ENCODE measurements around the gene AQP10. TPM values are rescaled to one million over a fixed set of nuclear protein-coding genes. Genes with fewer than 3 reads are reported as not detected.

Gene AQP10
- polyA plus RNA-seq, 1 experiment: not detected

GRCh38 chr1:154352245-154352580 is 31.3 kb downstream of the AQP10 start:
- DNase-seq (ENCODE audit: low read depth, low spot score): no peak
- H3K27ac ChIP-seq (ENCODE audit: low read depth, low read length): no peak overlapping the region

GRCh38 chr1:154352581-154353459 is 31.9 kb downstream of the AQP10 start:
- TF ChIP-seq, protein P1, sequence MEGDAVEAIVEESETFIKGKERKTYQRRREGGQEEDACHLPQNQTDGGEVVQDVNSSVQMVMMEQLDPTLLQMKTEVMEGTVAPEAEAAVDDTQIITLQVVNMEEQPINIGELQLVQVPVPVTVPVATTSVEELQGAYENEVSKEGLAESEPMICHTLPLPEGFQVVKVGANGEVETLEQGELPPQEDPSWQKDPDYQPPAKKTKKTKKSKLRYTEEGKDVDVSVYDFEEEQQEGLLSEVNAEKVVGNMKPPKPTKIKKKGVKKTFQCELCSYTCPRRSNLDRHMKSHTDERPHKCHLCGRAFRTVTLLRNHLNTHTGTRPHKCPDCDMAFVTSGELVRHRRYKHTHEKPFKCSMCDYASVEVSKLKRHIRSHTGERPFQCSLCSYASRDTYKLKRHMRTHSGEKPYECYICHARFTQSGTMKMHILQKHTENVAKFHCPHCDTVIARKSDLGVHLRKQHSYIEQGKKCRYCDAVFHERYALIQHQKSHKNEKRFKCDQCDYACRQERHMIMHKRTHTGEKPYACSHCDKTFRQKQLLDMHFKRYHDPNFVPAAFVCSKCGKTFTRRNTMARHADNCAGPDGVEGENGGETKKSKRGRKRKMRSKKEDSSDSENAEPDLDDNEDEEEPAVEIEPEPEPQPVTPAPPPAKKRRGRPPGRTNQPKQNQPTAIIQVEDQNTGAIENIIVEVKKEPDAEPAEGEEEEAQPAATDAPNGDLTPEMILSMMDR (IDR thresholded peaks at IDR 0.05; ENCODE audit: low read depth, low read length): no peak; the same call in 1 of the 2 replicates
- peak overlapping the region; percentile 44 for H3K4me3 ChIP-seq (ENCODE audit: low read depth, low read length)
- ChIA-PET CTCF (interaction anchor here (0.6 to 12.9 kb wide), 7 partner anchors 8 to 1412 kb away, joined by 3 to 145 read pairs (median 4); no protein-coding TSS in a partner anchor), POLR2A (interaction anchor here (0.6 to 0.7 kb wide), 2 partner anchors 92 to 137 kb away, joined by 3 to 4 read pairs; no protein-coding TSS in a partner anchor)
- DNase-seq (ENCODE audit: low read depth, low spot score): no peak
- peaks cover 5% of the 10 kb centered on the region for H3K27me3 ChIP-seq (ENCODE audit: control insufficient read depth, insufficient read depth, low read length)
- no peak overlapping the region for H3K27ac ChIP-seq (ENCODE audit: low read depth, low read length)
- H3K9me3 ChIP-seq (ENCODE audit: control insufficient read depth, insufficient read depth, low read length): no peaks in the 10 kb centered on the region

More at GRCh38 chr1:154352245-154352580, 31.3 kb downstream of the AQP10 start:
- TF ChIP-seq, protein P1 (IDR thresholded peaks at IDR 0.05; ENCODE audit: low read depth, low read length): no peak
- CTCF ChIA-PET: interaction anchor here (0.7 to 12.9 kb wide), 4 partner anchors 9 to 206 kb away, joined by 3 to 145 read pairs (median 4); no protein-coding TSS in a partner anchor
- no peaks in the 10 kb centered on the region for H3K9me3 ChIP-seq (ENCODE audit: control insufficient read depth, insufficient read depth, low read length)
- H3K4me3 ChIP-seq (ENCODE audit: low read depth, low read length): 0 out of 2 replicates have a peak overlapping the region, but pooled peaks have one; percentile 44
- H3K27me3 ChIP-seq (ENCODE audit: control insufficient read depth, insufficient read depth, low read length): peaks cover 5% of the 10 kb centered on the region
- POLR2A ChIA-PET: interaction anchor here (0.7 kb wide), 1 partner anchor 93 kb away, joined by 3 read pairs; no protein-coding TSS in a partner anchor

GRCh38 chr1:154353460-154353904 is 32.6 kb downstream of the AQP10 start:
- POLR2A ChIA-PET: interaction anchor here (0.6 kb wide), 1 partner anchor 136 kb away, joined by 4 read pairs; no protein-coding TSS in a partner anchor
- no peaks in the 10 kb centered on the region for H3K9me3 ChIP-seq (ENCODE audit: control insufficient read depth, insufficient read depth, low read length)
- CTCF ChIA-PET: interaction anchor here (0.6 to 12.9 kb wide), 4 partner anchors 9 to 1285 kb away, joined by 3 to 145 read pairs (median 6); no protein-coding TSS in a partner anchor
- H3K27ac ChIP-seq (ENCODE audit: low read depth, low read length): no peak overlapping the region
- peaks cover 5% of the 10 kb centered on the region for H3K27me3 ChIP-seq (ENCODE audit: control insufficient read depth, insufficient read depth, low read length)
- H3K4me3 ChIP-seq (ENCODE audit: low read depth, low read length): no peak overlapping the region
- DNase-seq (ENCODE audit: low read depth, low spot score): no peak
- TF ChIP-seq, protein P1 (IDR thresholded peaks at IDR 0.05; ENCODE audit: low read depth, low read length): peak; percentile 40

DNA sequence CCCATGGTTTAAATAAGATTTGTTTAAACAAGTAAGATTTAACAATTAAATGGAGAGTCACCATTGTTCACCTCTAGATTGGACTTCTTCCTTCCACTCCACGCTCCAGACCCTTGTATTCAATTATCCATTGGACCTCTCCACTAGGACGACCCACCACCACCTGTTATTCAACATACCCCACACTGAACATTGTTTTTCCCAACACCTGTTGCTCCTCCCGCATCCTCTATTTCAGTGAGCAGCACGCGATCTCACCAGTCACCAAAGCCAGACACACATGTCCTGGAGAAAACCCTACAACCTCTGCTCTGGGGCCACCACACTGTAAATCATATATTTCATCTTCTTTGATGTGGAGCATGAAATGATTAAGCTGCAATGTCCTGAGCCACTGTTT is 33.1 kb downstream of the AQP10 start:
- H3K27ac ChIP-seq (ENCODE audit: low read depth, low read length): no peak overlapping the region
- TF ChIP-seq, protein P1 (IDR thresholded peaks at IDR 0.05; ENCODE audit: low read depth, low read length): no peak
- no peak overlapping the region for H3K4me3 ChIP-seq (ENCODE audit: low read depth, low read length)
- ChIA-PET POLR2A (no interaction called here), CTCF (interaction anchor here (0.6 to 12.9 kb wide), 4 partner anchors 10 to 1284 kb away, joined by 3 to 145 read pairs (median 6); no protein-coding TSS in a partner anchor)
- no peaks in the 10 kb centered on the region for H3K9me3 ChIP-seq (ENCODE audit: control insufficient read depth, insufficient read depth, low read length)
- DNase-seq (ENCODE audit: low read depth, low spot score): no peak
- H3K27me3 ChIP-seq (ENCODE audit: control insufficient read depth, insufficient read depth, low read length): peaks cover 5% of the 10 kb centered on the region
